Measurements from ENCODE around the gene MAGT1. TPM values are rescaled to one million over a fixed set of nuclear protein-coding genes. Genes with fewer than 3 reads are reported as not detected.

MAGT1 gene
- total and polyA plus RNA-seq, 2 of the 4 experiments (the other 2 are of a cell fraction) = 27.3 to 74.7 TPM

- Histone ChIP-seq H3K9ac (ENCODE audit: low read depth, low read length) (no peak overlapping the region), H2BK120ac (ENCODE audit: low read depth, low read length) (no peak overlapping the region), H3K14ac (replicated peaks; ENCODE audit: low read depth, low read length) (no peak overlapping the region), H2BK20ac (ENCODE audit: low read depth, low read length) (no peak overlapping the region), H3K4me2 (ENCODE audit: low read depth, low read length) (no peak overlapping the region), H3K27ac (ENCODE audit: insufficient read depth, low read length) (no peak overlapping the region), H4K91ac (ENCODE audit: insufficient read depth, low read depth, low read length) (no peak overlapping the region), H2AK9ac (replicated peaks; ENCODE audit: low read depth, low read length, poor library complexity) (no peak overlapping the region), H3K79me1 (ENCODE audit: low read depth in 1 of 2, low read length in 2 of 2) (no peaks in the 10 kb centered on the region), H2BK15ac (ENCODE audit: low read depth, low read length) (no peak overlapping the region), H3K27me3 (ENCODE audit: control insufficient read depth, insufficient read depth, low read length) (no peaks in the 10 kb centered on the region), H3K4me3 (ENCODE audit: insufficient read depth, low read depth, low read length) (no peak overlapping the region), H2BK5ac (ENCODE audit: low read depth, low read length, poor library complexity, severe bottlenecking) (no peak overlapping the region), H4K20me1 (ENCODE audit: insufficient read depth, low read length) (no peaks in the 10 kb centered on the region), H3K9me3 (ENCODE audit: control insufficient read depth, insufficient read depth, low read length) (no peaks in the 10 kb centered on the region), H3K4me1 (ENCODE audit: control insufficient read depth, insufficient read depth, low read length) (no peaks in the 10 kb centered on the region), H3K18ac (ENCODE audit: low read depth, low read length) (no peak overlapping the region), H2AK5ac (ENCODE audit: low read depth, low read length) (no peak overlapping the region), H2AFZ (replicated peaks; ENCODE audit: low read length, poor library complexity) (no peak overlapping the region), H3K23ac (ENCODE audit: low read depth, low read length) (no peak overlapping the region), H3K56ac (ENCODE audit: extremely low read depth, insufficient read depth, low read length) (no peak overlapping the region), H3K9me1 (ENCODE audit: insufficient read depth, low read length) (no peaks in the 10 kb centered on the region), H3K4ac (ENCODE audit: low read depth, low read length) (no peak overlapping the region), H4K5ac (ENCODE audit: low read depth, low read length) (no peak overlapping the region), H4K8ac (ENCODE audit: low read depth in 2 of 2, low read length in 2 of 2) (no peak overlapping the region), H3K36me3 (ENCODE audit: control insufficient read depth, insufficient read depth, low read length) (no peaks in the 10 kb centered on the region)
- intact Hi-C loops (cut with micrococcal nuclease) (no loop called here), dilution Hi-C loops (cut with HindIII; ENCODE audit: low sequenced_read_pairs, unreplicated experiment) (no loop called here), in situ Hi-C loops (cut with MboI; ENCODE audit: low sequenced_read_pairs) (no loop called here)
- ATAC-seq (ENCODE audit: low read depth) (no peak), DNase-seq (no peak)
- peak; percentile 39; the same call in 1 of the 2 replicates for TF ChIP-seq CEBPB (IDR thresholded peaks at IDR 0.05; ENCODE audit: low read depth, low read length)
- TF ChIP-seq RCOR1 (IDR thresholded peaks at IDR 0.05; ENCODE audit: insufficient replicate concordance, low read length) = no peak
- TF ChIP-seq NFE2L2 (IDR thresholded peaks at IDR 0.05; ENCODE audit: low read depth, low read length) = no peak
- no peak for TF ChIP-seq FOS (IDR thresholded peaks at IDR 0.05; ENCODE audit: low read depth, low read length)
- no peak for TF ChIP-seq MAFK (IDR thresholded peaks at IDR 0.05; ENCODE audit: low read depth, low read length)
- TF ChIP-seq RFX5 (IDR thresholded peaks at IDR 0.05; ENCODE audit: low read depth, low read length) = no peak
- ChIA-PET POLR2A (ENCODE audit: unreplicated experiment) (no interaction called here), CTCF (no interaction called here)
- BruUV-seq (replicated peaks) = no TSS peak
- 80% methylated on average over 1 of the region's 6 CpGs; no CpG with 5 or more reads in 1 of the 2 experiments for WGBS, 2 experiments (ENCODE audit: extremely low coverage in 2 of 2, insufficient read length in 1 of 2)
These were observed 101.3 kb downstream of the MAGT1 start for GRCh38 chrX:77793946-77794345.

Data from IMR-90 (cell line).